Lower leg skin (tissue), 3 donors: ENCODE data around the gene NELFCD.

Source experiments
- POLR2A ChIP-seq, 2 donors: fragments of 450-650 bp; IDR thresholded peaks; one replicate each; pipeline ENCODE4 v1.6.1; 2016 to 2017; ENCODE audit warnings: antibody characterized with exemption in 2 of 2, mild to moderate bottlenecking in 1 of 2, moderate library complexity in 1 of 2
- TF ChIP-seq, protein P1 (sequence below), 3 donors: fragments of 450-650 bp; IDR thresholded peaks; one replicate each; pipeline ENCODE4 v1.5.1; 2016; ENCODE audit warnings: antibody characterized with exemption in 3 of 3, mild to moderate bottlenecking in 3 of 3, moderate library complexity in 2 of 3

DNA sequence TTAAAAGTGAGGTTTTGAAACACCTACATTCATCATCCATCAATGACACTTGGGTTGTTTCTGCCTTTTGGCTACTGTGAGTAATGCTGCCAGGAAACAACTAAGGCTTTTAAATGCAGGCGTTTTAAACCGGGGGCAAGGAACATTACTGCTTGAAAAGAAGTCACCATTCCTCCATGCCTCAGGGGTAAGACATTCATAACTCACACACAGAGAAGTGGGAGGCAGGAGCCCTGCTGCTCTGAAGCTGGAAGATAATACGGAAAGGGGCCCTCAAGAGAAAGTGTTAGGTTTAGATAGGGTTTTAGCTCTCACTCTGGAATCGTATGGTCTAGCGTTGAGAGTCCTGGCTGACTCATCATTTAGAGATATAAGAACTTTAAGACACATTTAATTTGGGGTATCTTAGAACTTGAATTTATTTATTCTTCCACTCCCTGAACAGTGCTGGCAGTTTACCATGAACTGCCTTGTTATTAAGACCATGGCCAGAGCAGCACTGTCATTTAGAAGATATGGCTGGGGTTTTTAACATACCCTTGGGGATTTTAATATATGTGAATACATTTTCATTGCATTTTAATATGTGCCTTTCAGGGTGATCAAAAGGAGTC lies 40.0 kb downstream of the NELFCD start:
- TF ChIP-seq POLR2A (IDR thresholded peaks at IDR 0.05) = no peak
- TF ChIP-seq, protein P1, sequence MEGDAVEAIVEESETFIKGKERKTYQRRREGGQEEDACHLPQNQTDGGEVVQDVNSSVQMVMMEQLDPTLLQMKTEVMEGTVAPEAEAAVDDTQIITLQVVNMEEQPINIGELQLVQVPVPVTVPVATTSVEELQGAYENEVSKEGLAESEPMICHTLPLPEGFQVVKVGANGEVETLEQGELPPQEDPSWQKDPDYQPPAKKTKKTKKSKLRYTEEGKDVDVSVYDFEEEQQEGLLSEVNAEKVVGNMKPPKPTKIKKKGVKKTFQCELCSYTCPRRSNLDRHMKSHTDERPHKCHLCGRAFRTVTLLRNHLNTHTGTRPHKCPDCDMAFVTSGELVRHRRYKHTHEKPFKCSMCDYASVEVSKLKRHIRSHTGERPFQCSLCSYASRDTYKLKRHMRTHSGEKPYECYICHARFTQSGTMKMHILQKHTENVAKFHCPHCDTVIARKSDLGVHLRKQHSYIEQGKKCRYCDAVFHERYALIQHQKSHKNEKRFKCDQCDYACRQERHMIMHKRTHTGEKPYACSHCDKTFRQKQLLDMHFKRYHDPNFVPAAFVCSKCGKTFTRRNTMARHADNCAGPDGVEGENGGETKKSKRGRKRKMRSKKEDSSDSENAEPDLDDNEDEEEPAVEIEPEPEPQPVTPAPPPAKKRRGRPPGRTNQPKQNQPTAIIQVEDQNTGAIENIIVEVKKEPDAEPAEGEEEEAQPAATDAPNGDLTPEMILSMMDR (IDR thresholded peaks at IDR 0.05) = no peak
